GM13977 (cell line): ENCODE data around the gene TMOD2.

Experiments
- DNase-seq: peaks from one replicate; pipeline ENCODE4 v3.0.0; 2012; ENCODE audit warnings: low spot score
- in situ Hi-C: fragments of 300-500 bp; cut with MboI; formaldehyde crosslinking; loops from one replicate; pipeline ENCODE4 v1.12.0; 2022; ENCODE audit warnings: low sequenced_read_pairs, low pct_unique_long_range_greater_than_20kb, mixed read lengths, inconsistent platforms; ENCODE audit not compliant: unreplicated experiment
- TF ChIP-seq, protein P1 (sequence below): IDR thresholded peaks from 2 replicates; pipeline ENCODE4 v1.5.1; 2012; ENCODE audit warnings: mild to moderate bottlenecking, control low read depth; ENCODE audit not compliant: insufficient read depth; ENCODE audit errors: extremely low read depth, missing control alignments

Gene TMOD2

DNA sequence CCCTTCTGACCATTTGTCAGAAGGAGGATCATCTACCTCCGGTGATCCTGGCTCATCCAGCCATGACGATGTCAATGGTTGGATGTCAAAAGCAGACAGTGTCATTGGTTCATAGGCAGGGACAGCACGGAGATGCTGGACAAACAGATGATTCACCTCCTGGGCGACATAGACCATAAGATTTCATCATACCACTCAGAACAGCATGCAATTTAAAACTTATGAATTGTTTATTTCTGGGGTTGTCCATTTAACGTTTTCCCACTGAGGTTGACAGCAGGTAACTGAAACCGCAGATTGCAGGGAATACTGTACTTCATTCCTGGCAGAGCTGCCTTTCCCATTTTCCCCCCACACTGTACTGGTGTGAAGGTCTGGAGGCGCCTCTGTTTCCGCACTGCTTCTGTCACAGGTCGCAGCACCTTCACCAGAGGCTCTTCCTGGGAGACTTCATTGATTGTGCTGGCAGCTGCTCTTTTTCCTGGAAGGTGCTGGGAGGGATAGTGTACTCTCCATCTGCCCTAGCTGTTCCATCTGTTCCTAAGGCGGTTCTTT is 45.5 kb downstream of the TMOD2 start:
- in situ Hi-C loops: no loop called here
- DNase-seq: no peak
- TF ChIP-seq, protein P1, sequence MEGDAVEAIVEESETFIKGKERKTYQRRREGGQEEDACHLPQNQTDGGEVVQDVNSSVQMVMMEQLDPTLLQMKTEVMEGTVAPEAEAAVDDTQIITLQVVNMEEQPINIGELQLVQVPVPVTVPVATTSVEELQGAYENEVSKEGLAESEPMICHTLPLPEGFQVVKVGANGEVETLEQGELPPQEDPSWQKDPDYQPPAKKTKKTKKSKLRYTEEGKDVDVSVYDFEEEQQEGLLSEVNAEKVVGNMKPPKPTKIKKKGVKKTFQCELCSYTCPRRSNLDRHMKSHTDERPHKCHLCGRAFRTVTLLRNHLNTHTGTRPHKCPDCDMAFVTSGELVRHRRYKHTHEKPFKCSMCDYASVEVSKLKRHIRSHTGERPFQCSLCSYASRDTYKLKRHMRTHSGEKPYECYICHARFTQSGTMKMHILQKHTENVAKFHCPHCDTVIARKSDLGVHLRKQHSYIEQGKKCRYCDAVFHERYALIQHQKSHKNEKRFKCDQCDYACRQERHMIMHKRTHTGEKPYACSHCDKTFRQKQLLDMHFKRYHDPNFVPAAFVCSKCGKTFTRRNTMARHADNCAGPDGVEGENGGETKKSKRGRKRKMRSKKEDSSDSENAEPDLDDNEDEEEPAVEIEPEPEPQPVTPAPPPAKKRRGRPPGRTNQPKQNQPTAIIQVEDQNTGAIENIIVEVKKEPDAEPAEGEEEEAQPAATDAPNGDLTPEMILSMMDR: no peak

DNA sequence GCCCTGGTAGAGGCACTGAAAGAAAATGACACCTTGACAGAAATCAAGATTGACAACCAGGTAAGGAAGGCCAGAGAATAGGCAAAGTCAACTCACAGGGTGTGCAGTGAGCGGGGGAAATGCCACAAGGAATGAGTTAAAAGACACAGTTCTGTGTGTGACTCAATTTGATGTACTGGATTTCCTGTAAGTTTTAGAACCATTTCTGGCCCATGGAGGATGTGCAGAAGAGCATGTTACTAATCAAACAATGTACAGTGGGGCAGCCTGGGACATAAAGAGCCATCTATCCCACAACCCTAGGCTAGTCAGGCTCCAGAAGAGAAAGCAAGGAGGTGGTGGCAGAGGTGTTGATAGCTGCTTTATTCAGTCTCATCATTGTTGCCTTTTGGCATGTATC is 46.9 kb downstream of the TMOD2 start:
- DNase-seq: no peak
- TF ChIP-seq, protein P1: no peak
- in situ Hi-C loops: no loop called here

DNA sequence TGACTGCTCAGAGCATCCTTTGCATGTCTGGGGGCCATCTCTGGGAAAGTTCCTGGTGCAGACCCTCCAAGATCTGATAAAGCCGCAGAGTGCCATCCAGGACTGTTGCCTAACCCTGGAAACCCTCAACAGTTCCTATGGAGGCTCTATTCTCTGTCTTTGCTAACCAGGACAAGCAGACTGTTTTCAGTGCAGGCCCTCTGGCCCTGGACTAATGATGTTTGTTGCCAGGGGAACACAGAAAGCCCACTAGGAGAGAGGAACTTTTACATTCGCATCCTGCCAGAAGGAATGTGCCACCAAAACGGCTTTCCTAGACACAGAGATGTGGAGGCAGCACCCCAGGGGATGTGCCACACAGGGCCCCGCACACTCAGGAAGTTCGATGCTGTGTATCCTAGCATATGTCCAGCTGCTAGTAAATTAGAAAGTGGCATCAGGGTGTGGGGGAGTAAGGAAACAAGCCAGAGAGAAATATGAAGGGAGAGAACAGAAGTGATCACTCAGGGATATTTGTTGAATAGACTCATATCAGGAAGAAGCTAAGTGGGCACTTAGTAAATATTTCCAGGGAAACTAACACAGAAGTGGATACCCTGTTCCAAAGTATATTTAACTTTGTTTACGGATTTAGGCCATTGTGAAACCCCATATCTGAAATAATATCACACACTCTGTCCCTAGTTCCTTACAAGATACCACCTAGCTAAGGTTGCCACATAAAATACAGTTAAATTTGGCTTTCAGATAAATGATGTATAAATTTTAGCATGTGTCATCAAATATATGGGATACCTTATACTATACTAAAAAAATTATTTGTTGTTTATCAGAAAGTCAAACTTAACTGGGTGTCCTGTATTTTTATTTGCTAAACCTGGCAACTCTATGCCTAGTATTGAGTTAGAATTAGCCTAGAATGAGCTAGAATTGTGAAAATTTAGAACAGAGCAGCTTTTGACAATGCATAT is 48.2 kb downstream of the TMOD2 start:
- TF ChIP-seq, protein P1: no peak
- DNase-seq: no peak
- in situ Hi-C loops: no loop called here

DNA sequence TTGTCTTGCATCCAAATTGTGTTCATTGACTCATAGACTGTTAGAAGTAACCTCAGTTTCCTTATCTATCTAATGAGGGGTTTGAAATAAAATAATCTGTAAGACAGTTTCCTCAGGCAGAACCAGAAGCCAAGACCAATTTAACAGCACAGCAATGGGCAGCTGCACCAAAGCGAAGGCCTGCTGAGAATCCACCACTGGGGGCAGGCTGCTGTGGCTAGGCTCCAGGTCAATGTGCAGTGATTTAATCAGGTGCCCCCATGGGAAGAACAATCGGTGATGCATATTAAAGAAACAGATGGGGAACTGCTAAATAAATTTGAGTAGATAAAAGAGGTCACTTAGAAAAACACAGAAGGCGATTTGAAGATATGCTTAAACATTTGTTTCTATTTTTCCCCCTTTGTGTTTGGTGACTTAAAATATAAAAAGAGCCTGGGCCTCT is 50.0 kb downstream of the TMOD2 start:
- TF ChIP-seq, protein P1: peak; percentile 59
- in situ Hi-C loops: no loop called here
- peak; percentile 8 for DNase-seq

DNA sequence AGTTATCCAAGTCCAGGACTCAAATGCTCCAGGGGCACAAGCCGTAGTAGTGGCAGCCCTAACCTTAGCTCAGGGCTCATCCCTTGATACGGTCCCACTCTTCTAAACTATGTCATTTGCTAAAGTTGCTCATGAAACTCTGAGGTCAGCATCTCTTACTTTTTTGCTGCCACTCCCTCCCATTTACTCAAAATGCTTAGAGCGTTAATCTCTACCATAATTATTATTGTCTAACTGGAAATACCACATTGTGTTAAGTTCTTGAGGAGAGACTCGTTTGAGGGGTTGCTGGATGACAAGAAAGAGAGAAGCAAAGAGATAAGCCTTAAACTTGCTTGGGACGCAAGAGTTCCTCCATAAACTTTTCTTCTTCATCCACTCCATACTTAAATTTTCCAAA is 51.2 kb downstream of the TMOD2 start:
- TF ChIP-seq, protein P1: no peak
- in situ Hi-C loops: no loop called here
- DNase-seq: no peak

DNA sequence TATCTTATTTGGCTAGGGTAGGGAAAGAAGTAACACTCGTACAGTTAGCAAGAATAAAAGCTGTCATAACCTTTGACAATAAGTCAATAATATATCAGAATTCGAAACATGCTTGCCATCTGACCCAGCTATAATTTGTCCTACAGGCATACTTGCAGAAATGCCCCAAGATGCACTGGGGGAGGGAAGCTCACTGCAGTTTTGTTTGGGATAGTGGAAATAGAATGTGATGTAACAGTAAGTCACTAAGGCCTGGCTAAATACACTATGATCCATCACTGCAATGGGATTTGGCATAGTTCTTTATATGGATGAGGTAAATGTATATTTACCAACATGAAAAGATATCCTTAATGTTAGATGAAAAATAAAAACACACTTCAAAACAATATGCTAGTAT is 52.6 kb downstream of the TMOD2 start:
- TF ChIP-seq, protein P1: no peak
- no peak for DNase-seq
- in situ Hi-C loops: no loop called here
